ENCODE data around the gene JADE2. TPM values are rescaled to one million over a fixed set of nuclear protein-coding genes. Genes with fewer than 3 reads are reported as not detected.

The JADE2 gene
- total RNA-seq, 4 donors from 2014 or later, result 18.3 to 87.4 (median 48.2) TPM

DNA sequence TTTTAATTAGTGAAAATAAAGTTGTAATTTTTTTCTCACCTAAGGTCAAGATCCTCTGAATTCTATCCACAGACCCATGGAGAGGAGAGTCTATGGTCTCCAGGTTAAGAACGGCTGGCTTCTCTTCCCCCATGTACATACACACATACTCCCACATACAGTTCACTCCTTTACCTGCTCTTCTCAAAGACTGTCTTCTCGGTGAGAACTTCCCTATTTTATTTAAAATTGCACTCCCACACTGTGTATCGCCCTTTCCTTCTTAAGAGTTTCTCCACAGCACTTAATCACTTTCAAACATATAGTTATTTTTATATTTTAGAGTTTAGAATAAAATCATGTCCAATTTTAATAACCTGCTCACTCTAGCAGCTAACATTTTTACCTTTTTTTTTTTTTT, 3.6 kb upstream of the JADE2 start:
- TF ChIP-seq, protein P1, sequence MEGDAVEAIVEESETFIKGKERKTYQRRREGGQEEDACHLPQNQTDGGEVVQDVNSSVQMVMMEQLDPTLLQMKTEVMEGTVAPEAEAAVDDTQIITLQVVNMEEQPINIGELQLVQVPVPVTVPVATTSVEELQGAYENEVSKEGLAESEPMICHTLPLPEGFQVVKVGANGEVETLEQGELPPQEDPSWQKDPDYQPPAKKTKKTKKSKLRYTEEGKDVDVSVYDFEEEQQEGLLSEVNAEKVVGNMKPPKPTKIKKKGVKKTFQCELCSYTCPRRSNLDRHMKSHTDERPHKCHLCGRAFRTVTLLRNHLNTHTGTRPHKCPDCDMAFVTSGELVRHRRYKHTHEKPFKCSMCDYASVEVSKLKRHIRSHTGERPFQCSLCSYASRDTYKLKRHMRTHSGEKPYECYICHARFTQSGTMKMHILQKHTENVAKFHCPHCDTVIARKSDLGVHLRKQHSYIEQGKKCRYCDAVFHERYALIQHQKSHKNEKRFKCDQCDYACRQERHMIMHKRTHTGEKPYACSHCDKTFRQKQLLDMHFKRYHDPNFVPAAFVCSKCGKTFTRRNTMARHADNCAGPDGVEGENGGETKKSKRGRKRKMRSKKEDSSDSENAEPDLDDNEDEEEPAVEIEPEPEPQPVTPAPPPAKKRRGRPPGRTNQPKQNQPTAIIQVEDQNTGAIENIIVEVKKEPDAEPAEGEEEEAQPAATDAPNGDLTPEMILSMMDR (IDR thresholded peaks at IDR 0.05; ENCODE audit: low read depth), result no peak

- TF ChIP-seq, protein P1 (IDR thresholded peaks at IDR 0.05; ENCODE audit: low read depth), result no peak
Measured at GRCh38 chr5:134523543-134524271, 1.8 kb upstream of the JADE2 start.

DNA sequence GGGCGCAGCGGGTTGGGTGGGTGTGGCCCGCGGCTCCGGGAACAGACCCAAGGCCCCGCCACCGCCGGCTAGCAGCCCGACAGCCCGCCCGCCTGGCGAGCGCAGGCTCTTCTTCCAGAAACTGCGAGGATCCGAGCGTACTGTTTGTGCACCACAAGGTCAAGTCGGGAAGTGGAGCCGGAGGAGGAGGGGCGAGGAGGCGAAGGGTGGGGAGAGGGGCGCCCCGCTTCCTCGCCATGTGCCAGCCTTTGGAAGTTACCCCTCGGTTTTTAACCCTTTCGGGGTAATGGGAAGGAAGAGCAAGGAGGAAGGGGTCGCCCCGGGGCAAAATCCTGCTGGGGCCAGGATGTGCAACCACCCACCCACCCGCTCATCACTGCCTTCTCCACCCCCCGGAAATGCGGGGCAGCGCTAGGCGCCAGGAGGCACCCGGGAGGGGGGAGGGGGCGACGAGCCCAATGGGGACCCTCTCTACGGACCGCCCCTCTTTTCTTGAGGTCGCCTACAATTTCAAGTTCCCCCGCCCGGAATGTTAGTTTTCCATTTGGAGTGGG, 1.1 kb upstream of the JADE2 start:
- TF ChIP-seq, protein P1 (IDR thresholded peaks at IDR 0.05; ENCODE audit: low read depth), result no peak

DNA sequence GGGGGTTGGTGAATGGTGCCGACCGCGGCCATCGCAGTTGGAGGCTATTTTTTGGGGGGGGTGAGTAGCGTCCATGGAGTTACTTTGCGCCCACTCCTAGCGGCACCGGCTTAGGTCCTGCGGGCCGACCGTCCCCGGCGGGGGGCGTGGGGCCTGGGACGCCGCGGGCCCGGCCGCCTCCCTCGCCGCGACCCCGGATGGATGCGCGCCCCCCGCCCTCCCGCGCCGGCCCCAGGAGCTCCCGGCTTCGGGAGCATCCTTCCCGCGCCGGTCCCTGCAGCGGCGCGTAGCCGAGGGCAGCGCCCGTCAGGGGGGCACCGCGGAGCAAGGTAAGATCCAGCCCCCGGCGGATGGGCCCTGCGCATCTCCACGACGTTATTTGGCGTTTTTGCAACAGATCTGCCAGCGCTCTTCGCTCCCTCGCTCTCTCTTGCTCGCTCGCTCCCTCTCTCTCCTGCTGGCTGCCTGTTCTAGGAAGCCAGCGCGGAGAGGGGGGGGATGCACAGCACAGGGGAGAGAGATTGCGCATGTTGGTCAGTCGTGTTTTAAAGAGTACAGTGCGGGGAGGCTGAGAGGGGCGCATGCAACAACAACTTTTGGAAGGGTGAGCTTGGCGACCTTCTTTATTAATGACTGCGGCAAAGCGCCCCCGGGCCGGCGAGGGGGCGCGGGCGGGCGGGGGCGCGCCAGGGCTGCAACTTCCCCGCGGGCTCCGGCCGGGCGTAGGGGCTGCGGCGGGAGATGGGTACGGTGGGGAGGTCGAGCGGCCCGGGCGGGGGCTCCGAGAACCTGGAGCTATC, 413 bp downstream of the JADE2 start:
- TF ChIP-seq, protein P1 (IDR thresholded peaks at IDR 0.05; ENCODE audit: low read depth), result no peak

- TF ChIP-seq, protein P1 (IDR thresholded peaks at IDR 0.05; ENCODE audit: low read depth), result no peak
Measured at GRCh38 chr5:134526483-134527155, 1.1 kb downstream of the JADE2 start.

DNA sequence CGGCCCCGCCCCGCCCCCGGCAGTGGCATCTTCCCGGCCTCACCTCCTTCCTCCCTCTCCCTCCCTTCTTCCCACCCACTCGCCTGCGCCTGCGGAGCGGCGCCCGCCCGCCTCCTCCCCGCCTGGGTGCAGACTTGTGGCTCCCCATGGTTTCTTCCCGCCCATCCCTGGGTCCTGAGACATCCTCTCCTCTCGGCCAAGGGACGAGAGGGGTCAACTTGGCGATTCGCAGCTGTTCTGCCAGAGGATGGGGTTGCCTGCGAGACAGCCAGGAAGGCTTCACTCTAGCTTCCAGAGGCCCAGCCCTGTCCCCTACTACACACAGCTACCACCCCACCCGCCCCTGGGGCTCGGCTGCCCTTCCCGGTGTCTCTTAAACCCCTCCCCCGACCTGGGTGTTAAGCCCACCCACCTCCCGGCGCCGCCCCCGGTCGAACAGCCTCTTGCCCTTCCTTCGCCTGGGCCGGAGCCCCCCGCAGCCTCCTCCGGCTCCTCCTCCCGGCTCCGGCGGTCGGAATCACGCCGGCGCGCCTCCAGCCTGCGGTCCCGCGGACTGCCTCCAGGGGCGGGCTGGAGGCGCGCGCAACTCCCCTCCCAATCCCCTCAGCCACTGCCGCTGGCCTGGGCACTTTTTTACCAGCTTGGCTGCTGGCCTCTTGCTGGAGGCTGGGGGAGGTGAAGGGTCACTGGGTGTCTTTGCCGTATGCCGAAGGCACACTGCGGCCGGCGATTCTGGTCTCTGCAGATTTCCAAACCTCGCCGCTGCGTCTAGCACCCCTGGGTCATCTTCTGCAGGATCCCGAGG, 1.9 kb downstream of the JADE2 start:
- TF ChIP-seq, protein P1 (IDR thresholded peaks at IDR 0.05; ENCODE audit: low read depth), result no peak

Measured in subcutaneous adipose tissue (tissue), 4 donors.